CD14-positive monocyte (primary cell): Measurements from ENCODE around the gene HNRNPM. TPM values are rescaled to one million over a fixed set of nuclear protein-coding genes. Genes with fewer than 3 reads are reported as not detected.

ENCODE experiments used
- DNase-seq, 3 donors: peaks; one replicate each; pipeline ENCODE4 v3.0.0-alpha.2; 2011 to 2022
- H2AFZ ChIP-seq: 2 replicates; pipeline ENCODE4 v1.6.0; 2012; ENCODE audit warnings: mild to moderate bottlenecking, low read depth, low read length, inconsistent platforms; ENCODE audit not compliant: insufficient read depth, poor library complexity, severe bottlenecking
- H3K27ac ChIP-seq, 2 donors: 1 replicate in 1 of 2; 2 replicates in 1 of 2; pipeline ENCODE4 v1.5.1; 2012 to 2013; ENCODE audit warnings: low read length in 2 of 2, control low read depth in 1 of 2, inconsistent platforms in 1 of 2, low read depth in 1 of 2, mild to moderate bottlenecking in 1 of 2
- H3K27me3 ChIP-seq, 2 donors: one replicate each; pipeline versions ENCODE4 v1.6.0 to v1.6.1; 2011 to 2013; ENCODE audit warnings: low read length in 2 of 2; ENCODE audit not compliant: control insufficient read depth in 2 of 2, insufficient read depth in 2 of 2
- H3K36me3 ChIP-seq, 2 donors: replicated peaks in 1 of 2; 1 replicate in 1 of 2; 2 replicates in 1 of 2; pipeline versions ENCODE4 v1.5.1 to v1.6.1; 2012 to 2013; ENCODE audit warnings: low read length in 2 of 2, control low read depth in 1 of 2, inconsistent platforms in 1 of 2, mild to moderate bottlenecking in 1 of 2; ENCODE audit not compliant: insufficient read depth in 2 of 2, control insufficient read depth in 1 of 2
- H3K4me1 ChIP-seq, 2 donors: 1 replicate in 1 of 2; 2 replicates in 1 of 2; pipeline versions ENCODE4 v1.5.1 to v1.6.1; 2012 to 2013; ENCODE audit warnings: low read length in 2 of 2, control low read depth in 1 of 2, inconsistent platforms in 1 of 2, mild to moderate bottlenecking in 1 of 2, moderate library complexity in 1 of 2; ENCODE audit not compliant: insufficient read depth in 2 of 2, control insufficient read depth in 1 of 2
- H3K4me2 ChIP-seq: replicated peaks from 2 replicates; pipeline ENCODE3; 2012; ENCODE audit warnings: low read length, moderate library complexity, mild to moderate bottlenecking; ENCODE audit not compliant: poor library complexity, severe bottlenecking; ENCODE audit errors: extremely low read depth
- H3K4me3 ChIP-seq, 3 experiments: fragments of 200-600 bp in 1 of 3; sonication (generic) in 1 of 3; replicated peaks in 1 of 3; 1 replicate in 2 of 3; 2 replicates in 1 of 3; pipeline ENCODE4 v1.5.1; 2011 to 2013; ENCODE audit warnings: low read length in 3 of 3, mild to moderate bottlenecking in 3 of 3, control low read depth in 2 of 3, low read depth in 2 of 3, inconsistent platforms in 1 of 3, moderate library complexity in 1 of 3
- H3K79me2 ChIP-seq: 2 replicates; pipeline ENCODE4 v1.6.0; 2012; ENCODE audit warnings: mild to moderate bottlenecking, control low read depth, inconsistent platforms, low read length, moderate library complexity; ENCODE audit not compliant: insufficient read depth
- H3K9ac ChIP-seq: 2 replicates; pipeline ENCODE4 v1.6.0; 2017; ENCODE audit warnings: low read length, mild to moderate bottlenecking; ENCODE audit not compliant: insufficient read depth, poor library complexity, severe bottlenecking
- H3K9me3 ChIP-seq, 2 donors: replicated peaks in 1 of 2; 1 replicate in 1 of 2; 2 replicates in 1 of 2; pipeline versions ENCODE4 v1.5.1 to v1.6.1; 2012 to 2013; ENCODE audit warnings: low read length in 2 of 2, control low read depth in 1 of 2; ENCODE audit not compliant: control insufficient read depth in 1 of 2, insufficient read depth in 1 of 2
- H4K20me1 ChIP-seq: 2 replicates; pipeline ENCODE4 v1.6.0; 2012; ENCODE audit warnings: mild to moderate bottlenecking, low read length, control low read depth, moderate library complexity; ENCODE audit not compliant: insufficient read depth
- H3K27ac Mint-ChIP-seq, 7 donors: one replicate each; pipeline ENCODE4 v1.8.0; 2020; ENCODE audit warnings: mild to moderate bottlenecking in 7 of 7, mixed read lengths in 7 of 7, moderate library complexity in 6 of 7, inconsistent platforms in 2 of 7
- H3K27me3 Mint-ChIP-seq, 3 donors: one replicate each; pipeline ENCODE4 v1.8.0; 2021 to 2022; ENCODE audit warnings: low read depth in 3 of 3, mild to moderate bottlenecking in 3 of 3, mixed read lengths in 3 of 3, moderate library complexity in 3 of 3, inconsistent platforms in 1 of 3
- H3K36me3 Mint-ChIP-seq, 2 donors: one replicate each; pipeline ENCODE4 v1.8.0; 2020; ENCODE audit warnings: mixed read lengths in 2 of 2, inconsistent platforms in 1 of 2, mild to moderate bottlenecking in 1 of 2
- H3K4me1 Mint-ChIP-seq: one replicate; pipeline ENCODE4 v1.8.0; 2020; ENCODE audit warnings: mild to moderate bottlenecking, mixed read lengths
- H3K4me3 Mint-ChIP-seq, 2 donors: one replicate each; pipeline ENCODE4 v1.8.0; 2020; ENCODE audit warnings: mild to moderate bottlenecking in 2 of 2, mixed read lengths in 2 of 2, moderate library complexity in 1 of 2
- H3K9me3 Mint-ChIP-seq, 7 donors: one replicate each; pipeline ENCODE4 v1.8.0; 2020 to 2022; ENCODE audit warnings: mixed read lengths in 7 of 7, mild to moderate bottlenecking in 6 of 7, moderate library complexity in 6 of 7, inconsistent platforms in 2 of 7
- CTCF ChIP-seq: fragments of 200-600 bp; IDR thresholded peaks from one replicate; pipeline ENCODE4 v1.8.0; 2022; ENCODE audit warnings: antibody characterized with exemption, mild to moderate bottlenecking
- WGBS: methylation state at CpG from one replicate; pipeline ENCODE4 v1.1.5; 2013; ENCODE audit warnings: missing lambda C conversion rate; ENCODE audit not compliant: insufficient coverage; 5-methylcytosine and 5-hydroxymethylcytosine counted together
- intact Hi-C, 2 donors: fragments of 100-400 bp; cut with micrococcal nuclease; formaldehyde crosslinking; loops; one replicate each; pipeline versions ENCODE4 v1.15.0 to v1.15.1; 2023
- polyA plus RNA-seq, 3 donors: library from polyadenylated mRNA; depleted of rRNA in 1 of 3; unstranded in 2 of 3; stranded (reverse) in 1 of 3; fragments of 300-500 nt in 2 of 3; fragments of >200 nt in 1 of 3; fragmentation: Illumina TruSeq in 2 of 3; gene quantifications; 1 replicate in 2 of 3; 2 replicates in 1 of 3; pipeline ENCODE4 v1.2.3, GENCODE V29; 2012 to 2021

Gene HNRNPM
- polyA plus RNA-seq, 3 donors, result 77.0 to 121 (median 116) TPM

- Histone ChIP-seq H3K9ac (no peak overlapping the region), H3K4me2 (no peak overlapping the region), H2AFZ (no peak overlapping the region), H3K79me2 (no peaks in the 10 kb centered on the region), H3K4me3 (no peak overlapping the region), H3K36me3 (peaks cover 4 to 9% of the 10 kb centered on the region in 2 donors), H3K4me1 (peaks cover 14 to 25% of the 10 kb centered on the region in 2 donors), H3K27ac (no peak overlapping the region), H3K9me3 (no peaks in the 10 kb centered on the region), H3K27me3 (no peaks in the 10 kb centered on the region), H4K20me1 (no peaks in the 10 kb centered on the region)
- DNase-seq, result no peak
- H3K9me3 Mint-ChIP-seq, result no peaks in the 10 kb centered on the region
- TF ChIP-seq CTCF, result no peak
- H3K4me3 Mint-ChIP-seq, result no peak overlapping the region
- H3K4me1 Mint-ChIP-seq, result peaks cover 22% of the 10 kb centered on the region
- H3K27ac Mint-ChIP-seq, result peak overlapping the region in 1 of 7 donors; percentile 3
- peaks cover 0 to 2% (median 0%) of the 10 kb centered on the region in 3 donors for H3K27me3 Mint-ChIP-seq
- WGBS, result 92% methylated on average over 2 of the region's 4 CpGs
- peaks cover 4 to 17% of the 10 kb centered on the region in 2 donors for H3K36me3 Mint-ChIP-seq
- intact Hi-C loops, result loop anchor here in 1 of 2 donors (10.0 kb wide), 1 partner anchor 98 kb away; the partner anchor contains the start of gene ZNF414
Observed at GRCh38 chr19:8416796-8417195, 28.0 kb upstream of the HNRNPM start.

DNA sequence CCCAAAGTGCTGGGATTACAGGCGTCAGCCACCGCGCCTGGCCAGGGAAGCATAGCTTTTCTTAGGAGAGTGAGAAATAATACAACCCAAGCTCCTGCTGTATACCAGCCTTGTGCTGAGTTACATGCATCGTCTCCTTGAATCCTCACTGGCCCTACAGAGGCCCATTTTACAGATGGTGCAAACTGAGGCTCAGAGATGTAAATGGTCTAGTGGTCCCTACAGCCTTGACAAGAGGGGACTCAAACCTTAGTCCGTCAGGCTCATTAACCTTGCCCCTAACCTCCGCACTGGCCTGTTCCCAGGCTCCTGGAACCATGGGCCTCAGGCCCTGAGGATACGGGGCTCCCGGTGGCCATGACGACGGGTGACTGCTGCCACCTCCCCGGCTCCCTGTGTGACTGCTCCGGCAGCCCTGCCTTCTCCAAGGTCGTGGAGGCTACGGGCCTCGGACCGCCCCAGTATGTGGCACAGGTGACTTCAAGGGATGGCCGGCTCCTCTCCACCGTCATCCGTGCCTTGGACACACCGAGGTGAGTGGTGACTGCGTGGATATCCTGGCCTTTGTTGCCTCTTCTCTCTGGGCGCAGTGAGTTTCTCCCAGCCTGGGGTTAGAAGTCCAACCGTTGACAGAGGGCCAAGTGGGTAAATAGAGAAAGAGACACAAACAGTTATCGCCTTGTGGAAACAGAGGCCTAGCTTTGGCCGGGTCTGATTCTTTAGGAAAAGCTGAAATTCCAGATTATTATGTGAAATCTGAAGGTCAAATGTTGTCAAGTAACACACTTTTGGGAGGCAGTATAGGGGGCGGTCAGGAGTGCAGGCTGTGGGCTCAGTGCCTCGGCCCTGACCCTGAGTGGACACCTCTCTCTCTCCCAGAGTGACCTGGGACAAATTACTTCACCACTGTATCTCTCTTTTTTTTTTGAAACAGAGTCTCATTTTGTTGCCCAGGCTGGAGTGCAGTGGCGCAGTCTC lies 23.0 kb upstream of the HNRNPM start:
- no peaks in the 10 kb centered on the region for H3K79me2 ChIP-seq
- no peak overlapping the region for H3K4me2 ChIP-seq
- H3K27ac ChIP-seq, result no peak overlapping the region
- H3K4me1 ChIP-seq, result peaks cover 24 to 37% of the 10 kb centered on the region in 2 donors
- DNase-seq, result no peak
- no peaks in the 10 kb centered on the region for H4K20me1 ChIP-seq
- Mint-ChIP-seq H3K27ac (peak overlapping the region in 2 of 7 donors; percentile 62 to 77), H3K36me3 (peaks cover 20 to 42% of the 10 kb centered on the region in 2 donors), H3K27me3 (peaks cover 0 to 6% (median 0%) of the 10 kb centered on the region in 3 donors), H3K4me3 (no peak overlapping the region), H3K4me1 (peaks cover 27% of the 10 kb centered on the region), H3K9me3 (peaks cover 0 to 4% (median 0%) of the 10 kb centered on the region in 7 donors)
- H3K36me3 ChIP-seq, result peaks cover 17 to 22% of the 10 kb centered on the region in 2 donors
- no peaks in the 10 kb centered on the region for H3K27me3 ChIP-seq
- no peak overlapping the region for H2AFZ ChIP-seq
- no peak for TF ChIP-seq CTCF
- H3K9me3 ChIP-seq, result no peaks in the 10 kb centered on the region
- H3K4me3 ChIP-seq, result no peak overlapping the region
- H3K9ac ChIP-seq, result no peak overlapping the region
- intact Hi-C loops, result no loop called here
- WGBS, result over 99% methylated on average over 25 of the region's 28 CpGs
